Thyroid gland (tissue), 4 donors: ENCODE data around the gene VWA1.
"Not testable (repeated sequence)": the region's sequence is repeated elsewhere in the genome, so short reads cannot be mapped to it uniquely, and the experiment has no call there.

Source experiments
- CTCF ChIP-seq, 6 experiments: fragments of 200-600 bp in 3 of 6; fragments of 450-650 bp in 3 of 6; sonication (generic) in 3 of 6; IDR thresholded peaks; one replicate each; pipeline ENCODE4 v1.5.1; 2016 to 2019; ENCODE audit warnings: antibody characterized with exemption in 6 of 6, mild to moderate bottlenecking in 2 of 6, inconsistent platforms in 1 of 6, moderate library complexity in 1 of 6
- POLR2A ChIP-seq, 2 donors: fragments of 450-650 bp; IDR thresholded peaks; one replicate each; pipeline ENCODE4 v1.6.1; 2017; ENCODE audit warnings: antibody characterized with exemption in 2 of 2, mild to moderate bottlenecking in 2 of 2, moderate library complexity in 1 of 2

GRCh38 chr1:1450616-1451015, 15.1 kb downstream of the VWA1 start:
- not testable (repeated sequence) for TF ChIP-seq CTCF, POLR2A (IDR thresholded peaks at IDR 0.05)
